Loucy (cell line): ENCODE data around the gene TEDC1.

Experiments used
- H2AFZ ChIP-seq: fragments of 200-600 bp; sonication (generic); 2 replicates; pipeline ENCODE4 v1.6.0; 2016; ENCODE audit warnings: antibody characterized with exemption, mild to moderate bottlenecking, low read length, moderate library complexity
- H3F3A ChIP-seq: fragments of 200-600 bp; 2 replicates; pipeline ENCODE4 v1.6.0; 2016; ENCODE audit warnings: antibody characterized with exemption, low read depth, mild to moderate bottlenecking
- H3K27me3 ChIP-seq: fragments of 200-600 bp; sonication (generic); 2 replicates; pipeline ENCODE4 v1.6.1; 2014; ENCODE audit warnings: low read length, mild to moderate bottlenecking; ENCODE audit not compliant: insufficient read depth, poor library complexity, severe bottlenecking
- H3K36me3 ChIP-seq: fragments of 200-600 bp; sonication (generic); 2 replicates; pipeline ENCODE4 v1.6.1; 2016; ENCODE audit warnings: low read length; ENCODE audit not compliant: insufficient read depth
- H3K4me1 ChIP-seq: fragments of 200-600 bp; sonication (generic); 2 replicates; pipeline ENCODE4 v1.5.1; 2014; ENCODE audit warnings: low read length, mild to moderate bottlenecking; ENCODE audit not compliant: insufficient read depth, poor library complexity, severe bottlenecking
- H3K4me2 ChIP-seq: fragments of 200-600 bp; sonication (generic); 2 replicates; pipeline ENCODE4 v1.6.0; 2014; ENCODE audit warnings: antibody characterized with exemption, low read length, low read depth, mild to moderate bottlenecking; ENCODE audit not compliant: poor library complexity, severe bottlenecking
- H3K4me3 ChIP-seq: fragments of 200-600 bp; sonication (generic); 2 replicates; pipeline ENCODE4 v1.5.1; 2014; ENCODE audit warnings: low read length, mild to moderate bottlenecking, mixed read lengths; ENCODE audit not compliant: poor library complexity, severe bottlenecking
- H3K79me2 ChIP-seq: fragments of 200-600 bp; sonication (generic); 2 replicates; pipeline ENCODE4 v1.6.1; 2014; ENCODE audit warnings: low read length; ENCODE audit not compliant: insufficient read depth
- H3K9ac ChIP-seq: fragments of 200-600 bp; sonication (generic); 2 replicates; pipeline ENCODE4 v1.6.0; 2014; ENCODE audit warnings: mild to moderate bottlenecking, low read depth, low read length, moderate library complexity; ENCODE audit not compliant: poor library complexity, severe bottlenecking
- H3K9me2 ChIP-seq: fragments of 200-600 bp; sonication (generic); replicated peaks from 2 replicates; pipeline ENCODE4 v1.6.1; 2016; ENCODE audit warnings: low read depth, low read length, mixed read lengths
- H3K9me3 ChIP-seq: fragments of 200-600 bp; sonication (generic); 2 replicates; pipeline ENCODE4 v1.6.1; 2014; ENCODE audit warnings: mild to moderate bottlenecking, antibody characterized with exemption, low read length, low read depth; ENCODE audit not compliant: insufficient read depth
- H4K20me1 ChIP-seq: fragments of 200-600 bp; sonication (generic); 2 replicates; pipeline ENCODE4 v1.6.0; 2014; ENCODE audit warnings: antibody characterized with exemption, low read length, mild to moderate bottlenecking; ENCODE audit not compliant: insufficient read depth, poor library complexity, severe bottlenecking
- CTCF ChIP-seq: fragments of 200-600 bp; sonication (generic); conservative IDR thresholded peaks from 2 replicates; pipeline ENCODE4 v1.5.1; 2014; ENCODE audit warnings: mild to moderate bottlenecking, antibody characterized with exemption, low read length
- EZH2phosphoT487 ChIP-seq: fragments of 200-600 bp; IDR thresholded peaks from 2 replicates; pipeline ENCODE4 v1.6.1; 2018; ENCODE audit warnings: antibody characterized with exemption, mild to moderate bottlenecking, moderate library complexity, borderline replicate concordance

Gene TEDC1

GRCh38 chr14:105533811-105534498 lies 42.9 kb downstream of the TEDC1 start:
- no peak overlapping the region for H3K4me3 ChIP-seq
- H4K20me1 ChIP-seq = no peaks in the 10 kb centered on the region
- H3F3A ChIP-seq = no peaks in the 10 kb centered on the region
- H3K79me2 ChIP-seq = no peaks in the 10 kb centered on the region
- no peaks in the 10 kb centered on the region for H3K36me3 ChIP-seq
- H3K9me2 ChIP-seq = no peaks in the 10 kb centered on the region
- H3K4me2 ChIP-seq = no peak overlapping the region
- peaks cover 3% of the 10 kb centered on the region for H3K4me1 ChIP-seq
- H2AFZ ChIP-seq = no peak overlapping the region
- H3K9ac ChIP-seq = no peak overlapping the region
- TF ChIP-seq EZH2phosphoT487 = no peak
- TF ChIP-seq CTCF = no peak
- H3K9me3 ChIP-seq = no peaks in the 10 kb centered on the region
- no peaks in the 10 kb centered on the region for H3K27me3 ChIP-seq

GRCh38 chr14:105534586-105534985 lies 43.5 kb downstream of the TEDC1 start:
- Histone ChIP-seq H3F3A (no peaks in the 10 kb centered on the region), H3K36me3 (no peaks in the 10 kb centered on the region), H3K9me2 (no peaks in the 10 kb centered on the region), H3K9ac (no peak overlapping the region), H2AFZ (no peak overlapping the region), H3K4me3 (no peak overlapping the region), H3K27me3 (no peaks in the 10 kb centered on the region), H3K4me1 (peaks cover 3% of the 10 kb centered on the region), H3K4me2 (no peak overlapping the region), H3K9me3 (no peaks in the 10 kb centered on the region), H4K20me1 (no peaks in the 10 kb centered on the region), H3K79me2 (no peaks in the 10 kb centered on the region)
- TF ChIP-seq EZH2phosphoT487 (no peak), CTCF (no peak)

- Histone ChIP-seq H3K9me3 (no peaks in the 10 kb centered on the region), H4K20me1 (no peaks in the 10 kb centered on the region), H3K4me1 (peaks cover 3% of the 10 kb centered on the region), H3K4me2 (no peak overlapping the region), H3K36me3 (no peaks in the 10 kb centered on the region), H3F3A (no peaks in the 10 kb centered on the region), H3K79me2 (no peaks in the 10 kb centered on the region), H3K27me3 (no peaks in the 10 kb centered on the region), H3K4me3 (no peak overlapping the region), H3K9ac (no peak overlapping the region), H2AFZ (no peak overlapping the region), H3K9me2 (no peaks in the 10 kb centered on the region)
- TF ChIP-seq CTCF = no peak
- TF ChIP-seq EZH2phosphoT487 = no peak
These were observed 45.0 kb downstream of the TEDC1 start for GRCh38 chr14:105536051-105536450.
